ENCODE results near the gene ATG9B. TPM values are rescaled to one million over a fixed set of nuclear protein-coding genes. Genes with fewer than 3 reads are reported as not detected.
"Not testable (repeated sequence)": the region's sequence is repeated elsewhere in the genome, so short reads cannot be mapped to it uniquely, and the experiment has no call there.

The ATG9B gene
- total RNA-seq, 1 donor from 2014 or later: 10.3 TPM

DNA sequence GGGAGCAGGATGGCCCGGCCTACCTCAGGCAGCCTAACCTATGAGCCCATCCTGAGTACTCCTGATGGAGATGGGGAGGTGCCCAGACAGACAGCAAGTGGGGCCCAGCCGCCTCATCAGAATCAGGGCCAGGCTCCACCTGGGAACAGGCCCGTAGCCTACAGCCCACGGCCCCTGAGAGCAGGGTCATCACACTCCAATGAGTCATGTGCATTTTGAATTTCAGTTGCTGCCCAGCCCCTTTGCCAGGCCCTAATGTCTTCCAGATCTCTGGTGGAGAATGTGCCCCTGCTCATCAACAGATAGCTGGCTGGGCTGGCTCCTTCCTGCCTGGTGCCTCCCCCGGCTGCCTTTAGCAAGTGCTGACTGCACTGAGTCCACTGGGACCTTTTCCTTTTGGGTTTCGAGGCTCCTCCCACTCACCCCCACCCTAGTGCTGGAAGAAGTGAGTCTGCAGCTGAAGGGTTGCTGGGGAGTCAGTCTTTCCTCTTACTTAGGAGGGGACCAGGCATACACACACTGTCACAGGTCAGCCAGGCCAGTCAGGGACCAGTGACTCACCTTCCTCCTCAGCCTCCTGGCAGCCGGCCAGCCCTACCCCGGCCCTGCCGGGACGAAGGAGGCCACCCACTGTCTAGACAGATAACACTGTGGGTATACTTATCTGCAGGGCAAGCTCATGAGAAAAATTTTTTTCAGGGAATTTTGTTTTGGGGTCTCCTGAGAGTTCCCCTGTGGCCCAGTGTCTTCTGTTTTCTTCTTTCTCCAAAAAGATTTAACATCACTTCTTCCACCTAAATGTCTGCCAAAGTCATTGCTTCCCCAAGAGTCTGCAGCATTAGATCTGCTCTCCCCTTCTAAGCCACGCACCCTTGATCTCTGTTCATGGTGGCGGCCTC is 14.9 kb upstream of the ATG9B start:
- intact Hi-C loops (cut with micrococcal nuclease): no loop called here

DNA sequence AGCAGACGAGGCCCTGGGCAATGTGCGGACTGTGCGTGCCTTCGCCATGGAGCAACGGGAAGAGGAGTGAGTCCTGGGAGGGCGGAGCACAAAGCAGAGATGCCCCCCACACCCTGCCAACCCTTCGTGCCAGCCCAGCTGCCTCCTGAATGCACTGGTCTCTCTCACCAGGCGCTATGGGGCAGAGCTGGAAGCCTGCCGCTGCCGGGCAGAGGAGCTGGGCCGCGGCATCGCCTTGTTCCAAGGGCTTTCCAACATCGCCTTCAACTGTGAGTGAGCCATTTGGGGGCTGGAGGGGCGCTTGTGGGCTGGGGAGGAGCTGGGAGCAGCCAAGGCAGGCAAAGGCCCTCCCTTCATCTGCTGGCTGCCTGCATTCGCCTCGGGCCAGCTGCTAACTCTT is 11.6 kb upstream of the ATG9B start:
- intact Hi-C loops (cut with micrococcal nuclease): no loop called here

DNA sequence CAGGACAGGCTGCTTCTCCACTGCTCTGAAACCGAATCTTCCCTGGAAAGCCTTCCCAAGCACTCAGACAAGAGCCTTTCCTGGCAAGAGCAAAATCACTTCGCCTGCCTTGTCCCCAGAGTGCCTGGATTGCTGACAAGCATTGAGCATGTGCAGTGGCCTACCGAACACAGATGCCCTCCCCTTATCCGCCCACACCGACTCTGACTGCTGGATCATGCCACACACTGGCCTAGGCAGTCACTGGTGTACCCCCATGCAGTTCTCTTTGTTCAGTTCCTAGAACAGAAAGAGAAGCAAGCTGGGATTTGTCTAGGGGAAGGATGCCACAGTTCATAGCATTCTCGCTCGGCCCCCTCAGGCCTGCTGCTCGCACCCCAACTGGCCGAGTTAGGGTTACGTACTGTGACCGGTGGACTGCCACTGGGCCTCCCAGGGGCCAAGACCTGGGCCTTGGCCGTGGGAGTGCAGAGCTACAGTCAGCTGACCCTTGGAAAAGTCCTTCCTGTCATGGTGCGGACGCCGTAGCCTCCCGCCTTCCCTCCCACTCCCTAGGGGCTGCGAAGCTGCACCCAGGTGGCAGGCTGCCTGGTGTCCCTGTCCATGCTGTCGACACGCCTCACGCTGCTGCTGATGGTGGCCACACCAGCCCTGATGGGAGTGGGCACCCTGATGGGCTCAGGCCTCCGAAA is 10.9 kb upstream of the ATG9B start:
- intact Hi-C loops (cut with micrococcal nuclease): no loop called here

- intact Hi-C loops (cut with micrococcal nuclease): no loop called here
Observed at GRCh38 chr7:151034312-151035025, 10.2 kb upstream of the ATG9B start.

DNA sequence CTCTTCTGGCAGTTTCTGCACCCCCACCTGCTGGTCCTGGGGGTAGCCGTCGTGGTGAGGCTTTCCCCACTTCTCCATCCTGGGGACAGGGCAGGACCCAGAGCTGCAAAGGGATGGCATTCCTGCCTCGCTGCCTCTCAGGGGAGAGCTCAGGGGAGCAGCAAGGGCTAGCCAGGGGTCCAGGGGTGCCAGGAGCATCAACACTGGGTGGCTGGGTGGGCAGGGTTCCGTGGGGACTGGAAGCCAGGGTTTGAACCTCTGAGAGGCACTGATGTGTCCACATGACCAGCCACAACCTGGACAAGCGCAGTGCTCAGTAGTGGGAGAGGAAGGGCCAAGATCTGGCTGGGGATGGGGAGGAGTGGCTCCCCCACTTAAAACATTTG is 9.6 kb upstream of the ATG9B start:
- intact Hi-C loops (cut with micrococcal nuclease): no loop called here

GRCh38 chr7:151032936-151033863 is 8.9 kb upstream of the ATG9B start:
- intact Hi-C loops (cut with micrococcal nuclease): no loop called here

DNA sequence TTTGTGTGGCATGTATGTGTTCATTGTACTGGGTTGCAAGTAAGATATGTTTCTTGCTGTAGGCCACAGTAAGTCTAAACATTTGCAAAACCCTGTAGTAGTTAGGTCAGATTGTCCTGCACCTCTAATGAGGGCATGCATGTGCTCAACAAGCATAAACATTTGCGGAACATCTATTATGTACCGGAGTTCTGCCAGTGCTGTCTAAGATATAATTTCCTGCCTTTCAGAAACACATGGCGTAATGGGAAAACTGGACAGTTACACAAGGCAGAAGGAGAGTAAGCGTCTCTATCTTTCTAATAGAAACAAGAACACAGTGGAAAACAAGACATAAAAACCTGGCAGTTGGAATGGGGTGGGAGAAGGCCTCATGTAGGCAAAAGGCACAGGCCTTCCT is 6.7 kb upstream of the ATG9B start:
- intact Hi-C loops (cut with micrococcal nuclease): no loop called here

GRCh38 chr7:151028948-151029501 is 4.7 kb upstream of the ATG9B start:
- intact Hi-C loops (cut with micrococcal nuclease): loop anchor here (1.0 kb wide), 4 partner anchors 16 to 82 kb away; partner anchors contain the start of gene TMUB1

DNA sequence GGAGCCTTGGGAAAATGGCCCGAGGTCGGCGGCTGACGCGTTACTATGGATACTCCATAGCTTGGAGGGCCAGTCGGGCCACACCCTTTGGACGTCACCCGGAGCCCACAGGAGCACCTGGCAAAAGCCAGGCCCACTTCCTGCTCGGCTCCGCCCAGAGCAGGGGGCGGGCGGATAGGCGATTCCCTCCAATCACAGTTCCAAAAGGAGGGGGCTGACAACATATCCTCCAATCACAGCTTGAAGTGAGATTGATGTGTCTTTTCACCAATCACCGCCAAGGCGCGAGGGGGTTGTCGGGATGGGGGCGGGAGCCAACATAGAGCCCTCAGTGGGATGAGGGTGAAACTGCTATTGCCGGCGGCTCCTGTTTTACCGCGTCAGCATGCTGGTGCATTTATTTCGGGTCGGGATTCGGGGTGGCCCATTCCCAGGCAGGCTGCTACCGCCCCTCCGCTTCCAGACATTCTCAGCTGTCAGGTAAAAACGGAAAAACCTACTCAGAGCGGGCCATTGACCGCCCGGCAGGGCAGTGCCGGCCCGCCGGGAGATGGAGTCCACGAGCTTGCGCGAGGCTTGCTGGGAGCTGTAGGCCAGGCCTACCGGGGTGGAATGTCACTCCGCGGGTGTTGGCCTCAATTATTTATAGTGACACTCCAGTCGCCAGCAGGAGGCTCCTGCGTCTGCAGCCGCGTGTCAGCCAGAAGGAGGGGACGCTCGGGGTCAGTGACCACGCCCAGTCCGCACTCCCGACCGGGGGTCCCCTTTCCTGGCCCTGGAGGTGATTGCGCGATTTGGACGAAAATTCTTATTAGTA is 4.0 kb upstream of the ATG9B start, which contains the start of gene ABCB8:
TSS of gene ABCB8 (plus strand) at position 320 of the 817 bp plus-strand sequence. CDS start at position 386, 66 bp downstream.
- intact Hi-C loops (cut with micrococcal nuclease): loop anchor here (1.0 kb wide), 4 partner anchors 15 to 83 kb away; partner anchors contain the start of gene TMUB1

- intact Hi-C loops (cut with micrococcal nuclease): loop anchor here (1.0 kb wide), 4 partner anchors 14 to 84 kb away; partner anchors contain the start of gene TMUB1
Observed at GRCh38 chr7:151027728-151028130, 3.4 kb upstream of the ATG9B start.

DNA sequence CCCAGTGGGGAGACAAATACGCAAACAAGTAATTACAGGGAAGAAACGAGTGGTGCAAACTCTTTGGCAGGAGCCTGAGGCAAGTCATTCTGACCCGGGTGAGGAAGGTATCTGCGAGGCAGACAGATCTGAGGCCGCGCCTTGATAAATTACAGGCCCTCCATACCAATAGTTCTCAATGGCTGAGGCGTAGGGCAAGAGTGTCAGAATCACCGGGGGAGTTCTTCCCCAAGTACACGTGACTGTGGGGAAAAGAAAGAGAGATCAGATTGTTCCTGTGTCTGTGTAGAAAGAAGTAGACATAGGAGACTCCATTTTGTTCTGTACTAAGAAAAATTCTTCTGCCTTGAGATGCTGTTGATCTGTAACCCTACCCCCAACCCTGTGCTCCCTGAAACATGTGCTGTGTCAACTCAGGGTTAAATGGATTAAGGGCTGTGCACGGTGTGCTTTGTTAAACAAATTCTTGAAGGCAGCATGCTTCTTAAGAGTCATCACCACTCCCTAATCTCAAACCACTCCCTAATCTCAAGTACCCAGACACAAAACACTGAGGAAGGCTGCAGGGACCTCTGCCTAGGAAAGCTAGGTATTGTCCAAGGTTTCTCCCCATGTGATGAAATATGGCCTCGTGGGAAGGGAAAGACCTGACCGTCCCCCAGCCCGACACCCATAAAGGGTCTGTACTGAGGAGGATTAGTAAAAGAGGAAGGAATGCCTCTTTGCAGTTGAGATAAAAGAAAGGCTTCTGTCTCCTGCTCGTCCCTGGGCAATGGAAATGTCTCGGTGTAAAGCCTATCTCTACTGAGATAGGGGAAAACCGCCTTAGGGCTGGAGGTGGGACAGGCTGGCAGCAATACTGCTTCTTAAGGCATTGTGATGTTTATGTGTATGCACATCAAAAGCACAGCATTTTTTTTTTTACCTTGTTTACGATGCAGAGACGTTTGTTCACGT is 2.8 kb upstream of the ATG9B start:
- intact Hi-C loops (cut with micrococcal nuclease): not testable (repeated sequence)

- intact Hi-C loops (cut with micrococcal nuclease): no loop called here
Observed at GRCh38 chr7:151025924-151026671, 1.8 kb upstream of the ATG9B start.

- intact Hi-C loops (cut with micrococcal nuclease): no loop called here
Observed at GRCh38 chr7:151023232-151023631, 1.1 kb downstream of the ATG9B start.

- intact Hi-C loops (cut with micrococcal nuclease): no loop called here
Observed at GRCh38 chr7:151020231-151020630, 4.1 kb downstream of the ATG9B start.

DNA sequence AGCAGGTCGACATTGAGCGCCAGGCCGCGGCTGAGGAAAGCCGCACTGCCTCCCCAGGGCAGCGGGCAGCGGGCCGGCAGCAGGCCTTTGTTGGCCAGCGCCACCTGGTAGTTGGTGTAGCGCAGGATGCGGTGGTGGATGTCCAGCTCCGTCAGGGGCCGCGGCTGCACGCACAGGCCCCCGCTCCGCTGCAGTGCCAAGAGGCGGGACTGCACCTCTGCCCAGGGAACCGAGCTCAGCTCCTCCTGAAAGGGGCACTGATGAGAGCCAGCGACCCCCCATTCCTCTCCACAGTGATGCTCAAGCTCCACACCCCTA is 5.2 kb downstream of the ATG9B start:
- intact Hi-C loops (cut with micrococcal nuclease): no loop called here

DNA sequence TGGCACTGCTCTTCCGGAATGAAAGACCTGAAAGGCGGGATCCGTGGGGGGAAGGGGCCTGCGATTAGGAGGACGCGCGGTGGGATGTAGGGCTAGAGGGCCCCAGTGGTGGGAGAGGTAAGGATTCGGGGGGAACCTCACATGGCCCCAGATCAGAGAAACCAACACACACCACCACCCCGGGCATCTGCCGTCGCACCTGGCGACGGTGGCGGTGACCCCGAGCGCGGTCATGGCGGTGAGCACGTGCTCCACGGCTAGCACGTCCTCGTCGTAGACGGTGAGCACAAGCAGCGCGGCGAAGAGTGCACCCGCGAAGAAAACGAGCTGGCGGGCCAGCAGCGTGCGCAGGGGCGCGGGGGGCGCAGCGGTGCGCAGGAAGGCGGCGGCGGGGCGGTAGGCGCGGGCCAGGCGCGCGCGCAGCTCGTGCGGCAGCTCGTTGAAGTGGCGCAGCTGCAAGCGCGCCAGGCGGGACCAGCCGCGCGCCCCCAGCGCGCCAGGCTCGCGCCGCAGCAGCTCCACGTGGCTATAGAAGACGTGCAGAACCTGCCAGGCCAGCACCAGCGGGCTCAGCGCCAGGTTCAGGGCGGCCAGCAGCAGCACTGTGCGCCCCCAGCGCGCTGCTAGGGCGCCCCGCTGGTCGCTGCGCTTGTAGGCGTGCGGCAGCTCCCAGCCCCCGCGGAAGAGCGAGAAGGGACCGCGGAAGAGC is 5.7 kb downstream of the ATG9B start:
- intact Hi-C loops (cut with micrococcal nuclease): loop anchor here (1.0 kb wide), 1 partner anchor 55 kb away; no protein-coding TSS in a partner anchor

- intact Hi-C loops (cut with micrococcal nuclease): loop anchor here (1.0 kb wide), 1 partner anchor 55 kb away; no protein-coding TSS in a partner anchor
Observed at GRCh38 chr7:151017953-151018420, 6.3 kb downstream of the ATG9B start.
